ENCODE data around the gene PRR5.

The PRR5 gene

DNA sequence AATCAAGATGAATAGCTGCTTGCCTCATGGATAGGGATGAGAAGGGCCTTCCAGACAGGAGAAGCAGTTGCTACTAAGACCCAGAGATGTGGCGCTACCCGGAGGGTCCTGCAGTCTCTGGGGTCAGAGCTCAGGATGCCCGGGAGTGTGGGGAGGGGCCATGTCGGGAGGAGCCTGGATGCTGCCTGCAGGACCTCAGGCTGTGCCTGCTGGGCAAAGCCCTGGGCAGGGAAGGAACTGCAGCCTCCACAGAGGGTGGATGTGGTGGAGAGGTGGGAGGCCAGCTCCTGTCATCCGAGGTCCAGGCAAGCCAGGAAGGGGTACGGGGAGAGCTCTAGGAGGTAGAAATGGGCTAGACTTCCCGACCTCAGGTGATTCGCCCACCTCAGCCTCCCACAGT lies 11.0 kb downstream of the PRR5 start:
- Histone ChIP-seq H3K4me1 (ENCODE audit: control insufficient read depth in 1 of 2, insufficient read depth in 1 of 2, low read depth in 1 of 2, low read length in 1 of 2) (no peaks in the 10 kb centered on the region), H3K27ac (no peak overlapping the region), H3K4me3 (ENCODE audit: low read depth in 1 of 2, low read length in 1 of 2) (no peak overlapping the region), H3K36me3 (no peaks in the 10 kb centered on the region), H3K9me3 (no peaks in the 10 kb centered on the region), H3K27me3 (no peaks in the 10 kb centered on the region)
- TF ChIP-seq, protein P1, sequence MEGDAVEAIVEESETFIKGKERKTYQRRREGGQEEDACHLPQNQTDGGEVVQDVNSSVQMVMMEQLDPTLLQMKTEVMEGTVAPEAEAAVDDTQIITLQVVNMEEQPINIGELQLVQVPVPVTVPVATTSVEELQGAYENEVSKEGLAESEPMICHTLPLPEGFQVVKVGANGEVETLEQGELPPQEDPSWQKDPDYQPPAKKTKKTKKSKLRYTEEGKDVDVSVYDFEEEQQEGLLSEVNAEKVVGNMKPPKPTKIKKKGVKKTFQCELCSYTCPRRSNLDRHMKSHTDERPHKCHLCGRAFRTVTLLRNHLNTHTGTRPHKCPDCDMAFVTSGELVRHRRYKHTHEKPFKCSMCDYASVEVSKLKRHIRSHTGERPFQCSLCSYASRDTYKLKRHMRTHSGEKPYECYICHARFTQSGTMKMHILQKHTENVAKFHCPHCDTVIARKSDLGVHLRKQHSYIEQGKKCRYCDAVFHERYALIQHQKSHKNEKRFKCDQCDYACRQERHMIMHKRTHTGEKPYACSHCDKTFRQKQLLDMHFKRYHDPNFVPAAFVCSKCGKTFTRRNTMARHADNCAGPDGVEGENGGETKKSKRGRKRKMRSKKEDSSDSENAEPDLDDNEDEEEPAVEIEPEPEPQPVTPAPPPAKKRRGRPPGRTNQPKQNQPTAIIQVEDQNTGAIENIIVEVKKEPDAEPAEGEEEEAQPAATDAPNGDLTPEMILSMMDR (IDR thresholded peaks at IDR 0.05): no peak

DNA sequence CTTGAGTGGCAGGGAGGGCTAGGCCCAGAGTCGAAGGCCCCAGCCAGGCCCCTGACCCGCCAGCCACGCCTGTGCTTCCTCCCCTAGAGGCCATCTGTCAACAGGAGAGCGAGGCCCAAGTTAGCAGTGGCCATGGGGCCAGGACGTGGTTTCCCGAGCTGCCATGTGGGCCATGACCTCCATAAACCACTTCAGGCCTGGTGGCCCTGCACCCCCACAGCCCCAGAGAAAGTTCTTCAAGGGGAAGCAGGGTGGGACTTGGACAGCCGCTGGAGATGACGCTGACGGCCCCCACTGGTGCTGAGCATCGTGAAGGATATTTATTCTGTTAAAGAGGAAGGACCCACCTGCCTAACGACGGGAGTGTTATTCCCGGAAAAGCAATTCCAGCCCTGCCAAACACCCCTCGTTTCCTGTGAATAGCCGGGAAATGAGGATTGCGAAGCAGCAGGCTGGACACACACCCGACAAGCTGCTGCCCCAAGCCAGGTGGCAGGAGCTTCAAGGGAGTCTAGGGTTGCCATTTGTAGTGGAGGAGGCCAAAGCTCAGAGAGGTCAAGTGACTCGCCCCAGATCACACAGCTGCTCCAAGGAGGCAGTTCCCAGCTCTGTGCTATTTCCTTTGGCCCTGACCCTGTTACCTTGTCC lies 12.8 kb downstream of the PRR5 start:
- Histone ChIP-seq H3K9me3 (no peaks in the 10 kb centered on the region), H3K4me1 (ENCODE audit: control insufficient read depth in 1 of 2, insufficient read depth in 1 of 2, low read depth in 1 of 2, low read length in 1 of 2) (no peaks in the 10 kb centered on the region), H3K36me3 (no peaks in the 10 kb centered on the region), H3K27ac (no peak overlapping the region), H3K27me3 (no peaks in the 10 kb centered on the region), H3K4me3 (ENCODE audit: low read depth in 1 of 2, low read length in 1 of 2) (no peak overlapping the region)
- TF ChIP-seq, protein P1 (IDR thresholded peaks at IDR 0.05): no peak

DNA sequence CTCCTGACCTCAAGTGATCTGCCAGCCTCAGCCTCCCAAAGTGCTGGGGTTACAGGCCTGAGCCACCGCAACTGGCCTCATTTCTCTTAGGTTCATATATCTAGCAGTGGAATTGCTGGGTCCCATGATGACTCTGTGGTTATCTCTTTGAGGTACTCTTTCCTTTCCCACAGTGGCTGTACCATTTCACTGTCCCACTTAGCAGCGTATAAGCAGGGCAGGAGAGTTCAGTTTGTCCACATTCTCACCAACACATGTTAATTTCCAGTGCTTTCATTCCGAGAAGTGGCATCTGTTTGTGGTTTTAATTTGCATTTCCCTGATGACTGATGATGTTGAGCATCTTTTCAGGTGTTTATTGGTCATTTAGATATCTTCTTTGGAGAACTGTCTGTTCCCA lies 16.4 kb downstream of the PRR5 start:
- H3K27me3 ChIP-seq: no peaks in the 10 kb centered on the region
- no peaks in the 10 kb centered on the region for H3K4me1 ChIP-seq (ENCODE audit: control insufficient read depth in 1 of 2, insufficient read depth in 1 of 2, low read depth in 1 of 2, low read length in 1 of 2)
- no peaks in the 10 kb centered on the region for H3K36me3 ChIP-seq
- no peak overlapping the region for H3K27ac ChIP-seq
- TF ChIP-seq, protein P1 (IDR thresholded peaks at IDR 0.05): no peak
- H3K4me3 ChIP-seq (ENCODE audit: low read depth in 1 of 2, low read length in 1 of 2): no peak overlapping the region
- H3K9me3 ChIP-seq: no peaks in the 10 kb centered on the region

DNA sequence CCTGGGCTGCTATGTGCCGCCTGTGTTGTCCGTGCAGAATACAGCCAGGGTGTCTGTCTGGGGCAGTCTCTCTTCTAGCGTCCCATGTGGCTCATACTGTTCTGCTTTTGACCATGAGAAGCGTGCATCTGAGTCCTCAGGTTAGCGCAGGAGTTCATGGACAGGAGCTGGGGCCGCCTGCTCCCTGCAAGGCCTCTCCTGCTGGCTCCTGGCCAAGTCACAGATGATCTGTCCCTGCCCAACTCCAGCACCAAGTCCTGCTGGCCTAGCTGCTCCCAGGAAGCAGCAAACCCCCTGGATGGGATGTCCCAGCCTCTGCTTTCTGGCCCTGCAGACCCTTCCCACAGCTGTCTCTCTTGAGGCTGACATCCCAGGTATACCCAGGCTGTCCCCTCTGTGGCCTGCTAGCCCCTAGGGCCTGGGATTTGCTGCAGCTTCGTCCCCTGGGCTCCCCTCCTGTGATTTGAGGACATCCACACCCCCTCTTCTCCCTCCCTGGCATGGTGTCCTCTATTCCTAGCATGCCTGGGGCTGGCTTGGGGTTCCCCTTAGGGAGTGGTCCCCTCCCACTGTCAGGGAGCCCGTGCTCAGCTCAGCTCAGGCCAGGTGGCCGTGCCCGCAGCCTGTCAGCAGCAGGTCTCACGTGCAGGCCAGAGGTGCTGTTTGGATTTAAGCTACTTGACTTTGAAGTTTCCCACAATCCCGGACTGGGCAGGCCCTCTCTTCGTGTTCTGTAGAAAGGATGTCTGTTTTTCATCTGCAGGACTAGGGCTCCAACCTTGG lies 17.8 kb downstream of the PRR5 start:
- TF ChIP-seq, protein P1 (IDR thresholded peaks at IDR 0.05): no peak
- no peaks in the 10 kb centered on the region for H3K36me3 ChIP-seq
- no peaks in the 10 kb centered on the region for H3K9me3 ChIP-seq
- no peak overlapping the region for H3K4me3 ChIP-seq (ENCODE audit: low read depth in 1 of 2, low read length in 1 of 2)
- no peaks in the 10 kb centered on the region for H3K27me3 ChIP-seq
- H3K4me1 ChIP-seq (ENCODE audit: control insufficient read depth in 1 of 2, insufficient read depth in 1 of 2, low read depth in 1 of 2, low read length in 1 of 2): no peaks in the 10 kb centered on the region
- H3K27ac ChIP-seq: no peak overlapping the region

DNA sequence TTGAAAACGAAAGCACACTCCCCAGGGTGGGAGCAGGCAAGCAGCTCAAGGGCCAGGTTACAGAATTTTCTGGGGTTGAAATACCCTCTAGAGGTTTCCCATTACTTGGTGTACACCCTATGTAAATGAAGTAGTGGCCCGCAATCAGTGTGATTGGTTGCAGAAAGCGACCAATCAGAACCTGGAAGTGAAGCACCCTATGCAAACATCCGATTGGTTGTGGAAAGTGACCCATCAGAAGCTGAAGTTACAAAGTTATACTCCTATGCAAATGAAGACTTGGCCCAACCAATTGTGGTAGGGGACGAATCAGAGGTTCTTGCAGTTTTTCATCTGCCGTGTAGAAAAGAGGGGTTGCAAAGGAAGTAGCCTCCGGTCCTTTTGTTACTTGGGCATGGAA lies 19.2 kb downstream of the PRR5 start:
- no peaks in the 10 kb centered on the region for H3K36me3 ChIP-seq
- TF ChIP-seq, protein P1 (IDR thresholded peaks at IDR 0.05): no peak
- no peak overlapping the region for H3K27ac ChIP-seq

More for the DNA sequence above, 19.2 kb downstream of the PRR5 start:
- Histone ChIP-seq H3K27me3 (no peaks in the 10 kb centered on the region), H3K4me1 (ENCODE audit: control insufficient read depth in 1 of 2, insufficient read depth in 1 of 2, low read depth in 1 of 2, low read length in 1 of 2) (no peaks in the 10 kb centered on the region), H3K9me3 (no peaks in the 10 kb centered on the region), H3K4me3 (ENCODE audit: low read depth in 1 of 2, low read length in 1 of 2) (no peak overlapping the region)

Data from neutrophil (primary cell).